GM19099 (cell line): ENCODE data around the gene TMEM63C.

ENCODE experiments used
- POLR2A ChIP-seq: IDR thresholded peaks from 3 replicates; pipeline ENCODE4 v1.6.1; 2011; ENCODE audit warnings: low read depth; ENCODE audit not compliant: insufficient read length; ENCODE audit errors: extremely low read depth

TMEM63C gene

GRCh38 chr14:77220246-77221017 is 38.8 kb downstream of the TMEM63C start:
- TF ChIP-seq POLR2A: no peak

- no peak for TF ChIP-seq POLR2A
Measured at GRCh38 chr14:77221241-77221871, 39.8 kb downstream of the TMEM63C start.

GRCh38 chr14:77222546-77223225 is 41.1 kb downstream of the TMEM63C start:
- TF ChIP-seq POLR2A: no peak

- TF ChIP-seq POLR2A: no peak
Measured at GRCh38 chr14:77224212-77224611, 42.6 kb downstream of the TMEM63C start.

GRCh38 chr14:77225254-77225653 is 43.7 kb downstream of the TMEM63C start:
- TF ChIP-seq POLR2A: no peak

GRCh38 chr14:77225892-77226557 is 44.4 kb downstream of the TMEM63C start:
- TF ChIP-seq POLR2A: no peak

- no peak for TF ChIP-seq POLR2A
Measured at GRCh38 chr14:77228056-77228455, 46.5 kb downstream of the TMEM63C start.

GRCh38 chr14:77230914-77231313 is 49.3 kb downstream of the TMEM63C start:
- TF ChIP-seq POLR2A: no peak

- no peak for TF ChIP-seq POLR2A
Measured at GRCh38 chr14:77231721-77232120, 50.1 kb downstream of the TMEM63C start.

- no peak for TF ChIP-seq POLR2A
Measured at GRCh38 chr14:77236814-77237213, 55.2 kb downstream of the TMEM63C start.

- no peak for TF ChIP-seq POLR2A
Measured at GRCh38 chr14:77238356-77238755, 56.8 kb downstream of the TMEM63C start.

- no peak for TF ChIP-seq POLR2A
Measured at GRCh38 chr14:77238996-77239395, 57.4 kb downstream of the TMEM63C start.

GRCh38 chr14:77239412-77239811 is 57.8 kb downstream of the TMEM63C start:
- TF ChIP-seq POLR2A: no peak

- TF ChIP-seq POLR2A: no peak
Measured at GRCh38 chr14:77240336-77240915, 58.8 kb downstream of the TMEM63C start.

GRCh38 chr14:77241955-77242354 is 60.4 kb downstream of the TMEM63C start:
- no peak for TF ChIP-seq POLR2A
